GM10266 (cell line): ENCODE results near the gene MYRIP.

ENCODE experiments used
- DNase-seq: peaks from one replicate; pipeline ENCODE4 v3.0.0; 2012; ENCODE audit errors: extremely low spot score
- CTCF ChIP-seq: IDR thresholded peaks from 2 replicates; pipeline ENCODE4 v1.5.1; 2012; ENCODE audit warnings: mild to moderate bottlenecking, low read depth; ENCODE audit not compliant: control insufficient read depth, insufficient read depth; ENCODE audit errors: missing control alignments

MYRIP gene

GRCh38 chr3:39936848-39937247 lies 127.4 kb downstream of the MYRIP start:
- TF ChIP-seq CTCF = no peak
- DNase-seq = no peak

GRCh38 chr3:39937315-39937714 lies 127.9 kb downstream of the MYRIP start:
- DNase-seq = no peak
- TF ChIP-seq CTCF = no peak

- no peak for DNase-seq
- no peak for TF ChIP-seq CTCF
These were observed 128.5 kb downstream of the MYRIP start for GRCh38 chr3:39937874-39938273.

GRCh38 chr3:39941931-39942330 lies 132.5 kb downstream of the MYRIP start:
- DNase-seq = no peak
- no peak for TF ChIP-seq CTCF

GRCh38 chr3:39960515-39961191 lies 151.2 kb downstream of the MYRIP start:
- no peak for DNase-seq

GRCh38 chr3:39961230-39961629 lies 151.8 kb downstream of the MYRIP start:
- no peak for DNase-seq
- TF ChIP-seq CTCF = no peak

More at GRCh38 chr3:39960515-39961191, 151.2 kb downstream of the MYRIP start:
- no peak for TF ChIP-seq CTCF

- no peak for TF ChIP-seq CTCF
- no peak for DNase-seq
These were observed 153.2 kb downstream of the MYRIP start for GRCh38 chr3:39962581-39962980.
